ENCODE measurements around the gene CTBP1. TPM values are rescaled to one million over a fixed set of nuclear protein-coding genes. Genes with fewer than 3 reads are reported as not detected.

CTBP1 gene
- total RNA-seq, 1 donor from 2014 or later = 171 TPM

- no peak for DNase-seq (ENCODE audit: extremely low read depth, low read depth, low spot score)
These were observed 36.3 kb upstream of the CTBP1 start for GRCh38 chr4:1285151-1285789.

- no peak for DNase-seq (ENCODE audit: extremely low read depth, low read depth, low spot score)
These were observed 34.8 kb upstream of the CTBP1 start for GRCh38 chr4:1283711-1284110.

GRCh38 chr4:1279253-1279652 lies 30.3 kb upstream of the CTBP1 start:
- DNase-seq (ENCODE audit: extremely low read depth, low read depth, low spot score) = no peak

DNA sequence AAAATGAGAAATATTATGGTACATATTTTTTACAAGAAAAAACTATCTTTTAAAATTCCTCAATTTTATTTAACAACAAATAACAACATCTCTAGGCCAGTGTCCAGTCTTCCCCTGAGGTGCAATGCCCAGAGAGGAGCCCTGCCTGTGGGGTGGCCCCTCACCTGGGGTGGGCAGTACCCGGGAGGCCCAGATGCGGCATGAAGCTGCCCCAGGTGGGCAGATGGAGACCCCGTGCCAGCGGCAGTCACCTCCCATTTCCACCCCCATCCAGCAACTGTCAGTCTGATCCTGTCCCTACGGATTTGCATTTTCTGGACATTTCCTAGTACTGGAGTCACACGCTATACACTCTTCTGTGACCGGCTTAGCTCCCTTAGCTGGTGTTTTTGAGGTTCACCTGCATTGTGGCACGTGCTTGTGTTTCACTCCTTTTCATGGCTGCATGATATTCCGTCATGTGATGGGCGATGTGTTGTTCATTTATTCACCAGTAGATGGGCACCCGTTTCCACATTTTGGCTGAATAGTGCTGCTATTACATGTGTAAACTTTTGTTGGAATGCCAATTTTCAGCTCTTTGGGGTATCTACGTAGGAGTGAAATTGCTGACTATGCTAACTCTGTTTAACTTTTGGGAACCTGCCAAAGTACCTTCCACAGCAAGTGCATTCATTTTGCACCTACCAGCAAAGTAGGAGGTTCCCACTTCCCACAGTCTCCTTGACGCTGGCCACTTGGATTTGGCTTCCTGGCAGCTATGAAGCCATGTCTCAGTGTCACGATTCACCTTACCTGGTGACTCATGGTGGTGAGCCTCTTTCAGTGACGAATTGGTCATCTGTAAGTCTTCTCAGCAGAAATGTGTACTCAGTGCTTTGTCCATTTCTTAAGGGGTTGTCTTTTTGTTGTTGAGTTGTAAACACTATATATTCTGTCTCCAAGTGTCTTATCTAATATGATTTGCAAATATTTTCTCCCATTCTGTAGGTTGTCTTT lies 29.0 kb upstream of the CTBP1 start:
- no peak for DNase-seq (ENCODE audit: extremely low read depth, low read depth, low spot score)

- DNase-seq (ENCODE audit: extremely low read depth, low read depth, low spot score) = no peak
These were observed 28.1 kb upstream of the CTBP1 start for GRCh38 chr4:1276984-1277383.

DNA sequence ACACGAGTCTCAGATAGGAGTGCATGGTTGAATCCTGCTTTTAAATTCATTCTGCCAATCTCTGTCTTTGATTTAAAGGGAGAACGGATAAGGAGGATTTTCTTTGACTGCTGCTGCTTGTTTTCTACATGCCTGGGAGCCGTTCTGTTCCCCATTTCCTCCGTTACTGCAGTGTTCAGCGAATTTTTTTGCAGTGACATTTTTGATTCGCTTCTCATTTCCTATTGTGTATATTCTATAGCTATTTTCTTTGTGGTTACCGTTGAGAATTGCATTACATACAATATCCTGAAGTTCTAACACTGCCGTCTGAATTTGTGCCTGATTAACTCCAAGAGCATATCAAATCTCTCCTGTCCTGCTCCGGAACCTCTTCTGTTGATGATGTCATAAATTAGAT lies 25.9 kb upstream of the CTBP1 start:
- DNase-seq (ENCODE audit: extremely low read depth, low read depth, low spot score) = no peak

DNA sequence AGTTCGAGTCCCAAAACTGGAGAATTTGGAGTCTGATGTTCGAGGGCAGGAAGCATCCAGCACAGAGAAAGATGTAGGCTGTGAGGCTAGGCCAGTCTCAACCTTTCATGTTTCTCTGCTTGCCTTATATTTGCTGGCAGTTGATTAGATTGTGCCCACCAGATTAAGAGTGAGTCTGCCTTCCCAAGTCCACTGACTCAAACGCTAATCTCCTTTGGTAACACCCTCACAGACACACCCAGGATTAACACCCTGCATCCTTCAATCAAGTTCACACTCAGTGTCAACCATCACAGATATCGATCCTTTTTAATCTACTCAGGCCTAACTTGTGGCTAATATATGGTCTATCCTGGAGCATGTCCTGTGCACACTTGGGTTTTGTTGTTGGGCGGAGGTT lies 22.8 kb upstream of the CTBP1 start:
- no peak for DNase-seq (ENCODE audit: extremely low read depth, low read depth, low spot score)

- DNase-seq (ENCODE audit: extremely low read depth, low read depth, low spot score) = no peak
These were observed 20.3 kb upstream of the CTBP1 start for GRCh38 chr4:1269209-1269608.

DNA sequence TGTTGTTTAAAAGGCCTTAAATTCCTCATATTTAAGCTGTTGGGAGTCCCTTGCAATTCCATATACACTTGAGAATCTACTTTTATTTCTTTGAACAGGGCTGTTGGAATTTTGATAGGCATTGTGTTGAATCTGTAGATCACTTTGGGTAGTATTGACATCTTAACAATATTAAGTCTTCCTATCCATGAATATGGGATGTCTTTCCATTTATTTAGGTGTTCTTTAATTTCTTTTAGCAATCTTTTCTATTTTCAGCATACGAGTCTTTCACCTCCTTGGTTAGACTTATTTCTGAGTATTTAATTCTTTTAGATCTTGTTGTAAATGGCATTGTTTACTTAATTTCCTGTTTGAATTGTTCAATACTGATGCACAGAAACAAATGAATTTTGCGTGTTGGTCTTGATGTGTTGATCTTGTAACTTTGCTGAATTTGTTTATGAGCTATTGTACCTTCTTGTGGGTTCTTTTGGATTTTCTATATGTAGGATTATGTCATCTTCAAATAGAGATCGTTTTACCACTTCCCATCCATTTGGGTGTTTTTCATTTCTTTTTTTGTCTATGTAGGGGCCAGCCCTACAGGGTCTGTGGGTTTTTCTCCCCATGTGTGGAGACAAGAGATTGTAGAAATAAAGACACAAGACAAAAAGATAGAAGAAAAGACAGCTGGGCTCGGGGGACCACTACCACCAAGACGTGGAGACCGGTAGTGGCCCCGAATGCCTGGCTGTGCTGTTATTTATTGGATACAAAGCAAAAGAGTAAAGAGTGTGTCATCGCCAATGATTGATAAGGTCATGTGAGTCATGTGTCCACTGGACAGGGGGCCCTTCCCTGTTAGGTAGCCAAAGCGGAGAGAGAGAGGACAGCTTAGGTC lies 18.2 kb upstream of the CTBP1 start:
- DNase-seq (ENCODE audit: extremely low read depth, low read depth, low spot score) = no peak

DNA sequence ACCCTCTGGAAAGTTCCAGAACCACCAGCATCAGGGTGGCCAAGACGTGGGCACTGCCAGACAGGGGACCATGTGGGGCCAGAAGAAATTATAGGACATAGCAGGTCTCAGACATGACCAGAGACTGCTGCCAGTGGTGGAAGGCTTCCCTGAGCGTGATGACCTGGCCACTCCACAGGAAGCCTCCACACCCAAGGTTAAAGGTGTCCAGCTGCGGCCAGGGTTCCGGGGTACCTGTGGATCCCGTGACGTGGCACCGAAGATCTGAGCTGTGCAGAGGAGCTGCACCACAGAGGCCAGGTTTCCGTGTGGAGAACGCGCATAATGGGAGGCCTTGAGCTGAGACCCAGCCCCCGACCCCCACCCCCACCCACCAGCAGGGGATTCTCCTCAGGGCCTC lies 16.4 kb upstream of the CTBP1 start:
- no peak for DNase-seq (ENCODE audit: extremely low read depth, low read depth, low spot score)

DNA sequence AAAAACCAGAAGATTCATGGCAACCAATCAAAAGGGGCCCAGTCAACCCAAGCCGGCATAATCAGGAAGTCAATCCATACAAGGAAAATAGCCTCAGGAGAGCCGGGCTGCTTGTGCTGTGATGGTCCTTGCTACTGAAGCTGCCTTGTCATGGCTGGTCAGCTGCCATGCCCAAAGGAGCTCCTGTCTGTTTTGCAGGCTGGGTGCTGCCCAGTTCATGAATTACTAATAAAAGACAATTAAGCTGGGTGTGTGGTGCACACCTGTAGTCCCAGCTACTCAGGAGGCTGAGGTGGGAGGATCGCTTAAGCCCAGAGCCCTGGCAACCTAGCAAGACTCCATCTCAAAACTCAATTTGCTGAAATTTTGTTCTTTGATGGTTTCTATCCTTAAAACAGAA lies 16.0 kb upstream of the CTBP1 start:
- DNase-seq (ENCODE audit: extremely low read depth, low read depth, low spot score) = no peak

- no peak for DNase-seq (ENCODE audit: extremely low read depth, low read depth, low spot score)
These were observed 12.4 kb upstream of the CTBP1 start for GRCh38 chr4:1261107-1261928.

DNA sequence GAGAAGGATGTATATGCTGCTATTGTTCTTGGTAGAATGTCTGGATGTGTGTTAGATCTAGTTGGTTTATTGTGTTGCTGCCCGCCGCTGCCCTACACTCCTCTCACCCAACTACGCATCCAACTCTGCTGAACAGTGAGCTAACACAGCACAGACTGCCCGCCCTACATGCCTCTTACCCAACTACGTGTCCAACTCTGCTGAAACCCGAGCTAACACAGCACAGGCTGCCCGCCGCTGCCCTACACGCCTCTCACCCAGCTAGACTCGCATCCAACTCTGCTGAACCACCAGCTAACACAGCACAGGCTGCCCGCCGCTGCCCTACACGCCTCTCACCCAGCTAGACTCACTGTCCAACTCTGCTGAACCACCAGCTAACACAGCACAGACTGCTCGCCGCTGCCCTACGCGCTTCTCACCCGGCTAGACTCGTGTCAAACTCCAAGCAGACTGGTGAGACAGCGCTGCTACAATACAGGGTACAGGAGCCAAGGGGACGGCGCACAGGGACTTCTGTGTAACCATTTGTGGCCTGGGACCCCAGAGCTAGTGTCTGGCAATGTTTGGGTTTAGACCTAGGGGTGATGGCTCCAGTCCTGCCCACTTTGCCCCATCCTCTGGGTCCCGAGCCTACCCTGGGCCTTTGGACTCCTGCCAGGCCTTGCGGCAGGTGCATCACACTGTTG lies 11.6 kb upstream of the CTBP1 start:
- DNase-seq (ENCODE audit: extremely low read depth, low read depth, low spot score) = no peak

- no peak for DNase-seq (ENCODE audit: extremely low read depth, low read depth, low spot score)
These were observed 11.0 kb upstream of the CTBP1 start for GRCh38 chr4:1259966-1260365.

DNA sequence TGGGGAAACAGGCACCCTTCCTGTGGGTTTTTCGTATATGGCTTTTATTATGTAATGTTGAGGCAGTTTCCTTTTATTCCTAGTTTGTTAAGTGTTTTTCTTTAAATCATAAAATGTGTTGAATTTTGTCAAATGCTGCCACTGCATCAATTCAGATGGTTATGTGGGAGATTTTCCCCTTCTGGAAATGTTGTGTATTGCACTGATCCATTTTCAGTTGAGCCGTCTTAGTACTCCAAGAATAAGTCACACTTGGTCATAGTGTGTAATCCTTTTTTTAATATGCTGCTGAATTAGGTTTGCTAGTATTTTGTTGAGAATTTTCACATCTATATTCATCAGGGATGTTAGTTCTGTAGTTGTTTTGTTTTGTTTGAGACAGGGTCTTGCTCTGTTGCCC lies 9.5 kb upstream of the CTBP1 start:
- DNase-seq (ENCODE audit: extremely low read depth, low read depth, low spot score) = no peak

DNA sequence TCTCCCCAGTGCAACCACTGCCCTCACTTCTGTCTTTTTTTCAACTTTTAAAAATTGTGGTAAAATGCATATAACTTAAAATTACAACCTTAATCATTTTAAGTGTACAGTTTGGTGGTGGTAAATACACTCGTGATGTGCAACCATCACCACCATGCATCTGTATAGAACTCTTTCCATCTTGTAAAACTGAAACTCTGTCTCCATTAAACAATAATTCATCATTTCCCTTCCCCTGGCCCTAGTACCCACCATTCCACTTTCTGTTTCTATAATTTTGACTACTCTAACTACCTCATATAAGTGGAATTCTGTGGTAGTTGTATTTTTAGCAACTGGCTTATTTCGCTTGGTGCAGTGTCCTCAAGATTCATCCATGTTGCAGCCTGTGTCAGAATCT lies 6.8 kb upstream of the CTBP1 start:
- no peak for DNase-seq (ENCODE audit: extremely low read depth, low read depth, low spot score)

- no peak for DNase-seq (ENCODE audit: extremely low read depth, low read depth, low spot score)
These were observed 6.2 kb upstream of the CTBP1 start for GRCh38 chr4:1255151-1255550.

GRCh38 chr4:1253831-1254230 lies 4.9 kb upstream of the CTBP1 start:
- no peak for DNase-seq (ENCODE audit: extremely low read depth, low read depth, low spot score)

GRCh38 chr4:1252928-1253492 lies 4.1 kb upstream of the CTBP1 start:
- no peak for DNase-seq (ENCODE audit: extremely low read depth, low read depth, low spot score)

DNA sequence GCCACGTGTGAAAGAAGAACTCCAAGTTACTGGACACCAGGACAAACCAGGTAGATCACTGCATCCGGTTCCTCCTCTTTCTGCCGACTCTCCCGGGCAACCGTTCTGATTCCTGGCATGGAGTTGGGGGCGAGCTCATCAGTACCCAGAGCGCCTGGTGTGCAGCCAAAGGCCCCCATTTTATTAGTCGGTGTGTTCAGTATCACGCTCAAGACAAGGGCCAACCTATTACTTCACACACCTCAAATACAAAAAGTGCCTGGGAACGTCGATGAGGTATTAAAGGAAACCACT lies 2.8 kb upstream of the CTBP1 start:
- DNase-seq (ENCODE audit: extremely low read depth, low read depth, low spot score) = no peak
